Activated CD4-positive, alpha-beta T cell treated with anti-CD3 and anti-CD28 coated beads for 48 hours (primary cell): ENCODE results near the gene MYL2.

ENCODE experiments used
- DNase-seq: peaks from one replicate; pipeline ENCODE4 v3.0.0-alpha.2; 2020

Gene MYL2

DNA sequence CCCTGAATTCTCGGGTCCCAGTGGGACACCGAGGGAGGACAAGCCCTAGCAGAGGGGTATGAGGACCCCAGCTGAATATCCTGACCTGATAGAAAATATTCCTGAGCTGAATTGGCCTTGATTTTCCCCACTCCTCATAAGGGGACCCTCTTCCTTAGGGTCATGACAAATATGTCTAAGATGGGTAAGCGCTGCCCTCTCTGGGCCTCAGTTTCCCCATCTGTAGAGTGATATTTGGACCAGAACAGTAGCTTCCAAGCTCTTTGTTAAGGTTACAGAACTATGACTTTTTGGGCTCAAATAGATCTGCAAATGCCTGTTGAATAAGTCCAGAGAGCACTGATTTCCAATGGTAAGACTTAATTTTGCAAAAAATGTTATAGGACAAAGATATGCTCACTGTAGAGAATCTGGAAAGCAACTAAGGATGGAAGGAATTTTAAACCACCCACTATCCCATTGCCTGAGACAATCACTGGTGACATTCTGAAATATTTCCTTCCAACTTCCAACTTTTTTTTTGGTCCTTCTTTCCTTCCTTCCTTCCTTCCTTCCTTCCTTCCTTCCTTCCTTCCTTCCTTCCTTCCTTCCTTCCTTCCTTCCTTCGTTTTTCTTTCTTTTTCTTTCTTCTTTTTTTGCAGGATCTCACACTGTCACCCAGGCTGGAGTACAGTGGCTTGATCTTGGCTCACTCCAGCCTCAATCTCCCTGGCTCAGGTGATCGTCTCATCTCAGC, 32.0 kb downstream of the MYL2 start:
- no peak for DNase-seq

DNA sequence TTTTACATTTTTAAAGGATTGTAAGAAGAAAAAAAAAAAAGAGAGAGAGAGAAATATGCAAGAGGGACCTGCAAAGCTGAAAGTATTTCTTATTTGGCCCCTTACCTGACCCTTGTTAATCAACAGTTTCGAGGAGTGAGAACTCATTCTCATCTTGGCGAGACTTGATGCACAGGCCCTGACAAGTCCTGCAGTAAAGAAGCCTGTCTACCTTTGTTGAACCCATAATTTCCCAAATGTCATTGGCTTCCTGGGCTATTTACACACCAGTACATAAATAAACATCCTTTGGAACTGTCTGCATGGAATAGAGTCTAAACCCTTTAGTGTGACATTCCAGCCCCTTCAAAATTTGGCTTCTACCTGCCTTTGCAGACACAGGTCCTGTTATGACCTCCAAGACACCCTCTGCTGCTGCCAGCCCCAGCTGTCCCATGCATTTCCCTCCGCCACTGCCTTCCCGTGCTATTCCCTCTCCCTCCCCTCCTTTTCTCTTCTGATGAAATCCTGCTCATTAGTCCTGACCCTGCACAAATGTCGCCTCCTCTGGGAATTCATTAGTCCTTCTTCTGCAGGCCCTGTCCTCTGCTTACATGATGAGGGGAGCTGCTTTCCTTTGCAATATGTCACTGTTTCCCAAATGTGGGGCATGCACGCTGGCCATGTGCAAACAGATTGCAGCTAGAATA, 35.1 kb downstream of the MYL2 start:
- no peak for DNase-seq

DNA sequence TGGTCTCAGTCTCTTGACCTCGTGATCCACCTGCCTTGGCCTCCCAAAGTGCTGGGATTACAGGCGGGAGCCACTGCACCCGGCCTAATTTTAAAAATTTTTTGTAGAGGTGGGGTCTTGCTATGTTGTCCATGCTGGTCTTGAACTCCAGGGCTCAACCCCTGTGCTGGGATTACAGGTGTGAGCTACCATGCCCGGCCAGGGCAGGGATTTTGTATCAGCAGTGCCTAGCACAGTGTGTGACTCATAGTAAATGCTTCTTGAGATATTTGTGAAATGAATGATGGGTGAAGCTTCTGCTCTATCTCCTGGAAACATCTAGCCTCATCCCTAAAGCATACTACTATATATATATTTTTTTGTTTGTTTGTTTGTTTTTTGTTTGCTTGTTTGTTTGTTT, 37.1 kb downstream of the MYL2 start:
- no peak for DNase-seq

DNA sequence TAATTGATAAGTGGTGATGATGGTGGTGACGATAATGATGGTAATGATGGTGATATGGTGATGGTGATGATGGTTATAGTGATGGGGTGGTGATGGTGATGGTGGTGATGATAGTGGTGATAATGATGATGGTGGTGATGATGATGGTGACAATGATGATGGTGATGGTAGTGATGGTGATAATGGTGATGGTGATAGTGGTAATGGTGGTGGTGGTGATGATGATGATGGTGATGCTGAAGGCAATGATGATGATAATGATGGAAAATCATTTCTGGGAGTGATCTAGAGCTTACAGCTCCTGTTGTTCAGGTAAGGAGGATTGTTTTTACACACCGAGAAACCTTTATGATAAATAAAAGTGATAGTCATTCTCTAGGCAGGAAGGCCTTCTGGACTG, 39.7 kb downstream of the MYL2 start:
- no peak for DNase-seq

DNA sequence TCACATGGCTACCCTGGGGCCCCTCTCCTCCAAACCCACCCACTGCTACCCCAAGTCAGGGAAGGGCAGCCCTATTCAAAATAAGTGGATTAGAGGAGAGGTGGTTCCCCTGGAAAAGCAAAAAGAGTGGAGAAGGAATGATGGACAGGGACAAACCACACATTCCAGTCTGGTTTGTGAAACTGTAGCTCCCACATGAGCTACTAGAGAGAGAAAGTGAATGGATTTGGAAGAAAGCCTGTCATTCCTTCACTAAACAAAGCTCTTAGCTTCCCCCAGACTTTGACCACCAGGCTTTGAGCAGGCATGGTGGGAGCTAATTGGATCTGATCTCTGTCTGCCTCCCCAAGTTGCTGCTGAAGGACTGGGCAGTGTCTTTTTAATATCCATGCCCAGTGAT, 45.6 kb downstream of the MYL2 start:
- DNase-seq, result no peak

DNA sequence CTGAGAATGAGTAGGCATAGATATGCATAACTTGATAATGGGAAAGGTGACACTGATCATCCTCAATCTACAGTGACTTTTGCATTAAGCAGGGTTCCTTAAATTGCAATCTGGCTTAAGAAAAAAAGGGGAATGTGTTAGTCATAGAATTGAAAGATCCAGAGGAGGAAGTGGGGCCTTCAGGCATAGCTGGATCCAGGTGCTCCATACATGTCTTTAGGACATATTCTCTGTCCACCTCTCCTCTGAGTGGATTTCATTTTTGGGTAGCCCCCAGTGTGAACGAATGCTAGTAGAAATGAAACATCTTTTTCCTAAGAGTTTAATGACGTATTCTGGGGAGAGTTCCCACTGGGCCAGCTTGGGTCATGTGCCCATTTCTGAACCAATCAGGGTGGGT, 46.0 kb downstream of the MYL2 start:
- DNase-seq, result no peak

DNA sequence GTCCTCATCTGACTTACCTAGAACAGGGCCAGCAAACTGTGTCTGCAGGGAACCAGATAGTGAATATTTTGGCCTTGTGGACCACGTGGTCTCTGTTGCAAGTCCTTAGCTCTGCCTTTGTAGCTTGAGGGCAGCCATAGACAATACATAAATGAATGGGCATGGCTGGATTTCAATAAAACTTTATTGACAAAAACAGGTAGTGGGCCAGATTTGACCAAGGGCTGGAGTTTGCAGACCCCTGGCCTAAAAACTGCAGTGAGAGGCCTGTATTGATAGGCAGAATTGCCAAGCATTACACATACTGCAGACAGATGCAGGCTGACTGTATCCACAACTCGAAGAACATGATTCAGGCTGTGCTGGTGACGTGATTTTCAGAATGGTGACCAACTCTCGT, 48.3 kb downstream of the MYL2 start:
- DNase-seq, result no peak

DNA sequence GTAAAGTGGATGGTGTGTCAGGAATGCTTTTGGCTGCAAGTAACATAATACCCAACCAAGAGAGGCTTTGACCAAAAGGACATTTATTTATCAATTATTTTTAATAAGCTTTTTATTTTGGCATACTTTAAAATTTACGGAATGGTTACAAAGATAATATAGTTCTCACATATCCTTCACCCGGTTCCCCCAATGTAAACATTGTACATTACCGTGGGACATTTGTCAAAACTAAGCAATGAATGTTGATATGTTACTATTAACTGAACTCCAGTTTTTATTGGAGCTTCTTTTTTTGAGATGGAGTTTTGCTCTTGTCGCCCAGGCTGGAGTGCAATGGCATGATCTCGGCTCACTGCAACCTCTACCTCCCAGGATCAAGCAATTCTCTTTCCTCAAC, 50.6 kb downstream of the MYL2 start:
- DNase-seq, result no peak

DNA sequence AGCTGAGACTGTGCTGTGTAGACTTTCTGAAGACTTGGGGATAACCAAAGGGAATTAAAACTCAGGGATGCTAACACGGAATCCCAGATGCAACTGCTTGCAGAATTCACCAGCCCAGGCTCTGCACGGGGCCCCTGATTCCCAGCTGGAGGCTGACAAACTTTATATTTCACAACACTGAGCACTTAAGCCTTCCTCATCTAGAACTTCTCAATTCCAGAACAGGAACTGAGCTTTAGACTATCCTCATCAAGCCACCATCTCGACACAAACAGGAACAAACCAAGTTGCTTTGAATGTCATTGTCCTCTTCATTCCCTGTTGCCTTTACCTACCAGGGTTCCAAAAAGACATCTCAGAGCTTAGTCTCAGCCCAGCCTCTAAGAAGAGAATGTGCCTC, 51.4 kb downstream of the MYL2 start:
- no peak for DNase-seq

DNA sequence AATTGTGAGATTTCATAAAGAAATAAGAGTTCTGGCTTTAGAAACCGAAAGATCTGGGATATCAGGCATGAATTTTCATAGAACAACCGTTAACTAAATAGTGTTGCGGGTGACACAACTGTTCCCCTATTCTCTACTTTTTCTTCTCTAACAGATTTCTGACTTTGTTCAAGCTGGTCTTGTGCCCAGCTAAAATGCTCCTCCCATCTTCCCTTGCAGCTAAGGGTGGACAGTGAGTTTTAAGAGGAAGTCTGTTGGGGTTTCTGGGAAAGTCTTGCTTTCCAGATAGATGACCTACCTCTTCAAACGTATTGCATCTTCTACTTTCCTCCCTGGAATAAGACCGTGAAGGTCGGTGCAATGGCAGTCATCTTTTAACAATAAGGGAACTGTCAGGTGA, 54.9 kb downstream of the MYL2 start:
- no peak for DNase-seq

DNA sequence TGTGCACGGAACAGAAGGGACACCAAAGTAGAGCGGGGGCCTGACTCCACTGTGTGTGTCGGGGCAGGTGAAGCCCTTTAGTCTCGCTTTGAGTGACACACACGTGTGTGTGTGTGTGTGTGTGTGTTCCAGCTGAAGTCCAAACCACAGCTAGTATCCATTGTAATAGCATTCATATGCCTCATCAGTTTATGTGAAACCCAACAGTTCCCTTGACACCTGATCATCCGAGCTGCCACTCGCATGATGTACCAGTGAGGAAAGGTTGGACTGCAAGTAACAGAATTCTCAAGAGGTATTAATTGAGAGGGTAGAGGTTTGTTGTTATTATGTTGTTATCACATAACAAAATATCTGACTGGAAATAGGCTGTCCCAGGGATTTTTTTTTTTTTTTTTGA, 57.2 kb downstream of the MYL2 start:
- DNase-seq, result no peak

DNA sequence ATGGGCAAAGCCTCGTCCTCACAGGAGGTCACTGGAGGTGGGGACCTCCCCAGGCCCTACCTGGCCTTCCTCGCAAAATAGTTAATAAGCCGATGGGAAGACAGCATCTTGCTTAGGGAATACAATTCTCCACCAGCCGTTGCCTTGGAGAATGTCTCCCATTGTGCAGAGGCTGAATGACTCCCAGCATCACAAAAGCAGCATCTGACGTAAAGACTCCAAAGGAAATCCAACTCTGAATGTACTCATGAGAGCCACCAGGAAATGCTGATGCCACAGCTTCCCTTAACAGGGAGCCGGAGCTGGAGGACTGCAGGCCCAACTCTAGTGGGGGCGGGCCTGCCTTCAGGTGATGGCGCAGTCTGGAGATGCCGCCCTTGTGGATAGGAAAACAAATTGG, 58.0 kb downstream of the MYL2 start:
- no peak for DNase-seq

DNA sequence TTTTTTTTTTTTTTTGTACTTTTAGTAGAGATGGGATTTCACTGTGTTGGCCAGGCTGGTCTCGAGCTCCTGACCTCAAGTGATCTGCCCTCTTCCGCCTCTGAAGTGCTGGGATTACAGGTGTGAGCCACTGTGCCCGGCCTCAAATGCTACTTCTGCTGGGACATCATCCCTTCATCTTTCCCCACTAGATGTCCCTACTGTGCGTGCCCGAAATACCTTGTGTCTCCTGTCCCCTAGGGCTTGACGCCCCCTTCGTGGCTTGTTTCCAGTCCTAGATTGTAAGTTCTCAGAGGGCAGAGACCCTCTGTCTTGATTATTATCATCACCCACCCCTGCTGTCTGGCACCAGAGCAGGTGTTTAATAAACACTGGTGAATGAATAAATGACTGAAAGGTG, 58.6 kb downstream of the MYL2 start:
- DNase-seq, result no peak
